ENCODE data around the gene CDC42BPA.

The CDC42BPA gene

GRCh38 chr1:227043755-227044154, 274.5 kb downstream of the CDC42BPA start:
- TF ChIP-seq, protein P1, sequence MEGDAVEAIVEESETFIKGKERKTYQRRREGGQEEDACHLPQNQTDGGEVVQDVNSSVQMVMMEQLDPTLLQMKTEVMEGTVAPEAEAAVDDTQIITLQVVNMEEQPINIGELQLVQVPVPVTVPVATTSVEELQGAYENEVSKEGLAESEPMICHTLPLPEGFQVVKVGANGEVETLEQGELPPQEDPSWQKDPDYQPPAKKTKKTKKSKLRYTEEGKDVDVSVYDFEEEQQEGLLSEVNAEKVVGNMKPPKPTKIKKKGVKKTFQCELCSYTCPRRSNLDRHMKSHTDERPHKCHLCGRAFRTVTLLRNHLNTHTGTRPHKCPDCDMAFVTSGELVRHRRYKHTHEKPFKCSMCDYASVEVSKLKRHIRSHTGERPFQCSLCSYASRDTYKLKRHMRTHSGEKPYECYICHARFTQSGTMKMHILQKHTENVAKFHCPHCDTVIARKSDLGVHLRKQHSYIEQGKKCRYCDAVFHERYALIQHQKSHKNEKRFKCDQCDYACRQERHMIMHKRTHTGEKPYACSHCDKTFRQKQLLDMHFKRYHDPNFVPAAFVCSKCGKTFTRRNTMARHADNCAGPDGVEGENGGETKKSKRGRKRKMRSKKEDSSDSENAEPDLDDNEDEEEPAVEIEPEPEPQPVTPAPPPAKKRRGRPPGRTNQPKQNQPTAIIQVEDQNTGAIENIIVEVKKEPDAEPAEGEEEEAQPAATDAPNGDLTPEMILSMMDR (conservative IDR thresholded peaks at IDR 0.05): no peak
- H3K27ac ChIP-seq: no peak overlapping the region

DNA sequence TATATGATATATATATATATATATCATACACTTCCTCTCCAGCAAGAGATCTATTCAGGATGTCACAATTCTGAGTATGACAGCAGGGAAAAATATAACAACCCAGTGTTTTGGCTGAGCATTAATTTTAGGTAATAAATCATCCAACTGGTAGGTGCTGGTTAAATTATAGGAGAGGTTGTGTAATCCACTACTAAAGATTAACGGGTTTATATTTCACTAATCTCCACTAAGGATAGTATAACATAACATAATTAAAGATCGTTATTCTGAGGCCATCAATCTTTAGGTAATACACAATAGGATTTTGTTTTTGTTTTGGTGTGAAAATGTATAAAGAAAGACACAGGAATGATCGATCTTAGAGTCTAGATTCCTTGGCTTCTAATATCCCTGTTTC, 276.0 kb downstream of the CDC42BPA start:
- TF ChIP-seq, protein P1 (conservative IDR thresholded peaks at IDR 0.05): no peak
- H3K27ac ChIP-seq: no peak overlapping the region

DNA sequence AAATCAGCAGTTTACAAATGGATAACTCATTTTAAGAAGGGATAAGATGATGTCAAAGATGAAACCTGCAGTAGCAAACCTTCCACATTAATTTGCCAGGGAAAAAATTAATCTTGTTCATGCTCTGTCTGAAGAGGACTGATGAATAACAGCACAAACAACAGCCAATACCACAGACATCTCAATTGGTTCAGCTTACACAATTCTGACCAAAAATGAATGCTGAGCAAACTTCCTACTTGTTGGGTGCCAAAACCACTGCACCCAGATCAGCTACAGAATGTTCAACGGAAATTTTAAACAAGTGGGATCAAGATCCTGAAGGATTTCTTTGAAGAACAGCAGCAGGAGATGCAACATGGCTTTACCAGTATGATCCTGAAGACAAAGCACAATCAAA, 279.9 kb downstream of the CDC42BPA start:
- TF ChIP-seq, protein P1 (conservative IDR thresholded peaks at IDR 0.05): no peak
- H3K27ac ChIP-seq: no peak overlapping the region

DNA sequence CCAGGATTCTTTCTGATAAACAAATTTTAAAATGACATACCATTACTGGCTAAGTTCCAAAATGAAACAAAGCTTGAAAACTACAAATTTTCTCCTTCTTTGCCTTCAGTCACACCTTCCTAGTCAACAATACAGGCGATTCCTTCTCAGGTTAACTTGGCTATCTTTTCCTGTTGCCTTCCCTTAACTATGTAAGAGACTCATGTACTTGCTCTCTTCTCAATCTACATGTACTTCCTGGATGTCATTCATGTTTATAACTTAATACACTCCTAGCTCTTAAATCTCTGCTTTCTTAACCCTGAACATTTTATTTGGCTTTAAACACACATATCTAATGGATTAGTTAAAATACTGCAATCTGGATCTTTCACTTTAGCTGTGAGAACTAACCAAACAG, 281.2 kb downstream of the CDC42BPA start:
- H3K27ac ChIP-seq: no peak overlapping the region
- TF ChIP-seq, protein P1 (conservative IDR thresholded peaks at IDR 0.05): no peak

GRCh38 chr1:227035316-227035715, 283.0 kb downstream of the CDC42BPA start:
- TF ChIP-seq, protein P1 (conservative IDR thresholded peaks at IDR 0.05): no peak
- no peak overlapping the region for H3K27ac ChIP-seq

DNA sequence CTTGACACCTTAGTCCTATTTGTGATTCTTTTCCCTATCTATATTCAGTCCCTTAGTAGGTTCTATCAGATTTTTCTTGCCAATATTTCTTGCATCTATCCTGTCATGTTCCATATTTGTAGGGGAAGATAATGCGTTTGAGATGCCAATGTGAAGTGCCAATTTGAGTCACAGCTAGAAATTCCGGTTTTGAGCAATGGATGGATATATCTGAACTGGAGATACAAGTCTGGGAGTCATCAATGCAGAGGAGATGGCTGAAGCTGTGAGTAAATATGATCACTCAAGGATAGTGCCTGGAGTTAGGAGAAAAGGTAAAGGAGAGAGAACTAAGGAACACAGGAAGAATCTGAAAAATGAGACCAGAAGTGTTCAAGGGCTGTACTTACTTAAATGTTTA, 284.4 kb downstream of the CDC42BPA start:
- H3K27ac ChIP-seq: no peak overlapping the region
- TF ChIP-seq, protein P1 (conservative IDR thresholded peaks at IDR 0.05): no peak

DNA sequence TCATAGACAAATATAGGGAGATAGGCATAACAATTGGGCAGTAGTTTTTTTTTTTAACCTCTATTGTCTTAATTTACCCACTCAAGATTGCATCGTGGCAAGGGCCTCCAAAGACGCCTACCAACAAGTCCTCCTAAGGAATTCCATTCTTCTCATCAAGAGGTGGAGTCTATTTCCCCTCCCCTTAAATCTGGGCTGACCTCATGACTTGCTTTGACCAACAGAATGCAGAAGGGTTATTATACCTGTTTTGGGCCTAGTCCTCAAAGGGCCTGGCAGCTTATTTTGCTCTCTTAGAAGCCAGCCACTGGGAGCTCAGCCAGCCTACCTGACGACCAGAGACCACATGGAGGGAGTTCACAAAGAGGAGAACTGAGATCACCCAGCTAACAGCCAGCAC, 285.9 kb downstream of the CDC42BPA start:
- TF ChIP-seq, protein P1 (conservative IDR thresholded peaks at IDR 0.05): no peak
- no peak overlapping the region for H3K27ac ChIP-seq

DNA sequence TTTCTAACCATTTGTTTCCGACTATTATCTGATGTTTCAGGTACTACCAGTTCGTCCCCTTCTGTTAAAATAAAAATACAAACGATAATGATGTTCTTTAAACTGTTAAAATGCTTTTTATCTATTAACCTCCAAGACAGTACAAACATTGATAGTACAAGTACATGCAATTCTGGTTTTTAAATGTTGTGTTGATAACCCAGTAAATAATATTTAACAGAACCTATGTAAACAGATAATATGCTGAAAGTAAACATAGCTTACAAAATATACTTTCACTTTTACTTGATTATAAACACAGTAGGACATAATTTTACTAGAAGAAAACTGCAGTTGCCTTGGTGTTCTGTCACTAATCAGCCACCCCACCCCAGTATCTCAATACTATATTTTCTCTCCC, 301.3 kb downstream of the CDC42BPA start:
- TF ChIP-seq, protein P1 (conservative IDR thresholded peaks at IDR 0.05): no peak

More for the DNA sequence above, 301.3 kb downstream of the CDC42BPA start:
- H3K27ac ChIP-seq: peak overlapping the region; percentile 61

Measured in VCaP (cell line).